GM21717 (cell line): ENCODE results near the gene PIP5K1B.
"Not testable (repeated sequence)": the region's sequence is repeated elsewhere in the genome, so short reads cannot be mapped to it uniquely, and the experiment has no call there.

Experiments
- ATAC-seq: cut with Tn5 transposase; IDR thresholded peaks from one replicate; pipeline ENCODE4 v1.9.1; 2021; ENCODE audit warnings: mild to moderate bottlenecking, moderate library complexity; ENCODE audit not compliant: unreplicated experiment

The PIP5K1B gene

GRCh38 chr9:68978501-68978900, 273.5 kb downstream of the PIP5K1B start:
- no peak for ATAC-seq

- ATAC-seq: no peak
These were observed 274.7 kb downstream of the PIP5K1B start for GRCh38 chr9:68979538-68980314.

- ATAC-seq: no peak
These were observed 275.4 kb downstream of the PIP5K1B start for GRCh38 chr9:68980341-68980914.

- peak; percentile 46 for ATAC-seq
These were observed 276.7 kb downstream of the PIP5K1B start for GRCh38 chr9:68981789-68982188.

GRCh38 chr9:68983008-68983411, 278.0 kb downstream of the PIP5K1B start:
- no peak for ATAC-seq

- no peak for ATAC-seq
These were observed 278.7 kb downstream of the PIP5K1B start for GRCh38 chr9:68983522-68984424.

GRCh38 chr9:68986949-68987348, 281.9 kb downstream of the PIP5K1B start:
- ATAC-seq: not testable (repeated sequence)

GRCh38 chr9:68991457-68991856, 286.4 kb downstream of the PIP5K1B start:
- no peak for ATAC-seq

GRCh38 chr9:68995776-68996175, 290.7 kb downstream of the PIP5K1B start:
- no peak for ATAC-seq

- no peak for ATAC-seq
These were observed 291.4 kb downstream of the PIP5K1B start for GRCh38 chr9:68996462-68996861.

- no peak for ATAC-seq
These were observed 292.6 kb downstream of the PIP5K1B start for GRCh38 chr9:68997666-68998065.

- ATAC-seq: no peak
These were observed 293.3 kb downstream of the PIP5K1B start for GRCh38 chr9:68998385-68998784.

- no peak for ATAC-seq
These were observed 293.8 kb downstream of the PIP5K1B start for GRCh38 chr9:68998812-68999211.

- ATAC-seq: peak; percentile 81
These were observed 294.5 kb downstream of the PIP5K1B start for GRCh38 chr9:68999393-69000105.

GRCh38 chr9:69001921-69002320, 296.9 kb downstream of the PIP5K1B start:
- no peak for ATAC-seq

GRCh38 chr9:69003051-69003450, 298.0 kb downstream of the PIP5K1B start:
- no peak for ATAC-seq

GRCh38 chr9:69004836-69005235, 299.8 kb downstream of the PIP5K1B start:
- ATAC-seq: no peak

- ATAC-seq: no peak
These were observed 304.7 kb downstream of the PIP5K1B start for GRCh38 chr9:69009708-69010107.

- ATAC-seq: no peak
These were observed 307.8 kb downstream of the PIP5K1B start for GRCh38 chr9:69012696-69013381.

GRCh38 chr9:69013382-69013727, 308.3 kb downstream of the PIP5K1B start:
- no peak for ATAC-seq
